ENCODE data around the gene ITGA11. TPM values are rescaled to one million over a fixed set of nuclear protein-coding genes. Genes with fewer than 3 reads are reported as not detected.

The ITGA11 gene
- total and polyA plus RNA-seq, 2 experiments from 2014 or later: 0.03 to 0.40 TPM

DNA sequence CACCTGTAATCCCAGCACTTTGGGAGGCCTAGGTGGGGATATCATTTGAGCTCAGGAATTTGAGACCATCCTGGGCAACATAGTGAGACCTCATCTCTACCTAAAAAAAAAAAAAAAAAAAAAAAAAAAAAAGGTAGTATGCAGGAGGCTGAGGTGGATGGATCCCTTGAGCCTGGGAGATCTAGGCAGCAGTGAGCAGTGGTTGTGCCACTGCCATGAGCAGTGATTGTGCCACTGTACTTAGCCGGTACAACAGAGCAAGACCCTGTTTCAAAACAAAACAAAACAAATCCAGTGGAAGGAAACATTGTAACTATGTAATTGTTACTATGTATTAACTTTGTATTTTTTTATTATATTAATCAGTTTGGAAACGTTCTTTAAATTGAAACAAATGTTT lies 148.6 kb downstream of the ITGA11 start:
- ATAC-seq (no peak), DNase-seq (ENCODE audit: low spot score) (no peak)
- Histone ChIP-seq H3K36me3 (ENCODE audit: insufficient read depth) (peaks cover 5% of the 10 kb centered on the region; the same call in 1 of the 2 replicates), H3K9me2 (ENCODE audit: insufficient read depth) (no peaks in the 10 kb centered on the region), H2AFZ (no peak overlapping the region), H3F3A (replicated peaks; ENCODE audit: low read depth) (peaks cover 4% of the 10 kb centered on the region; the same call in 1 of the 2 replicates), H3K4me2 (no peak overlapping the region), H3K27ac (ENCODE audit: low read depth) (no peak overlapping the region), H4K20me1 (replicated peaks; ENCODE audit: insufficient read depth) (peaks cover 47% of the 10 kb centered on the region), H3K79me2 (replicated peaks; ENCODE audit: insufficient read depth) (peaks cover 100% of the 10 kb centered on the region), H3K27me3 (ENCODE audit: insufficient read depth) (no peaks in the 10 kb centered on the region), H3K4me3 (no peak overlapping the region), H3K4me1 (ENCODE audit: insufficient read depth) (peaks cover 75% of the 10 kb centered on the region)
- H3K9me3 Mint-ChIP-seq: peaks cover 10% of the 10 kb centered on the region; the same call in 2 of the 3 replicates
- TF ChIP-seq REST (IDR thresholded peaks at IDR 0.05; ENCODE audit: unreplicated experiment) (no peak), POLR2AphosphoS5 (IDR thresholded peaks at IDR 0.05; ENCODE audit: low read depth) (no peak), NANOG (IDR thresholded peaks at IDR 0.05; ENCODE audit: borderline replicate concordance) (no peak)
- H3K27ac Mint-ChIP-seq: no peak overlapping the region
- peaks cover 65% of the 10 kb centered on the region for H3K4me1 Mint-ChIP-seq
- peaks cover 6% of the 10 kb centered on the region for H3K27me3 Mint-ChIP-seq (ENCODE audit: insufficient read depth, low read depth, poor library complexity)
- H3K36me3 Mint-ChIP-seq (ENCODE audit: low read depth): peaks cover 31% of the 10 kb centered on the region
- no peak overlapping the region for H3K4me3 Mint-ChIP-seq

DNA sequence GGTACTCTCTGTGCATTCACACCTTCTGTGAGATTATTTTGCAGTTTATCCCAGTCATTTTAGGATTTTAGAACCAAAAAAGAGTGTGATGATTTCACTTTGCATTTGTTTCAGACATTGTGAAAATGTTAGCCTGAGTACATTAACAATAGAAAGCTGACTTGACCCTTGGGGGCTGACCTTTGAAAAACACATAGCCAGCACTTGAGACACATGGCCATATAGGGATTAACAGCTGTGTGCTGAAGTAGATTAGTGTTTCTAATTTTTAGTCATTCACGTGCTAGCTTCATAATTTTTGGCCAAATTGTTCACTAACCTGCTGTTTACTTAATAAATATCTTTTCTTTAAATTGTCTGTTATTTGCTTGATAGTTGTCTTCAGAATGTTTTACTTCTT lies 151.0 kb downstream of the ITGA11 start:
- Histone ChIP-seq H3K27ac (ENCODE audit: low read depth) (no peak overlapping the region), H3K4me2 (peak overlapping the region; percentile 95), H3K4me3 (peak overlapping the region; percentile 95), H3K36me3 (ENCODE audit: insufficient read depth) (peaks cover 5% of the 10 kb centered on the region; the same call in 1 of the 2 replicates), H3K79me2 (replicated peaks; ENCODE audit: insufficient read depth) (peaks cover 78% of the 10 kb centered on the region), H4K20me1 (replicated peaks; ENCODE audit: insufficient read depth) (peaks cover 38% of the 10 kb centered on the region), H3K4me1 (ENCODE audit: insufficient read depth) (peaks cover 59% of the 10 kb centered on the region), H3F3A (replicated peaks; ENCODE audit: low read depth) (peaks cover 18% of the 10 kb centered on the region; the same call in 1 of the 2 replicates), H3K9me2 (ENCODE audit: insufficient read depth) (no peaks in the 10 kb centered on the region), H2AFZ (no peak overlapping the region), H3K27me3 (ENCODE audit: insufficient read depth) (no peaks in the 10 kb centered on the region)
- Mint-ChIP-seq H3K27ac (no peak overlapping the region), H3K4me1 (peaks cover 61% of the 10 kb centered on the region), H3K9me3 (peaks cover 10% of the 10 kb centered on the region; the same call in 2 of the 3 replicates), H3K36me3 (ENCODE audit: low read depth) (peaks cover 26% of the 10 kb centered on the region), H3K4me3 (peak overlapping the region; percentile 98), H3K27me3 (ENCODE audit: insufficient read depth, low read depth, poor library complexity) (peaks cover 6% of the 10 kb centered on the region)
- no peak for ATAC-seq
- no peak for DNase-seq (ENCODE audit: low spot score)
- TF ChIP-seq JUNB (IDR thresholded peaks at IDR 0.05; ENCODE audit: unreplicated experiment) (no peak), CREB1 (CRISPR knock-in tag; IDR thresholded peaks at IDR 0.05; ENCODE audit: low read depth) (no peak), ZNF114 (CRISPR knock-in tag; IDR thresholded peaks at IDR 0.05) (no peak), ZNF331 (CRISPR knock-in tag; IDR thresholded peaks at IDR 0.05; ENCODE audit: low read depth) (no peak), CTCF (conservative IDR thresholded peaks at IDR 0.05; ENCODE audit: low read depth in 2 of 2) (no peak), STAT1 (IDR thresholded peaks at IDR 0.05; ENCODE audit: unreplicated experiment) (no peak), EZH2phosphoT487 (IDR thresholded peaks at IDR 0.05; ENCODE audit: unreplicated experiment) (no peak), POLR2AphosphoS5 (IDR thresholded peaks at IDR 0.05; ENCODE audit: low read depth) (no peak), EZH2 (IDR thresholded peaks at IDR 0.05; ENCODE audit: low read depth, unreplicated experiment) (no peak)
- TF ChIP-seq, protein P1, sequence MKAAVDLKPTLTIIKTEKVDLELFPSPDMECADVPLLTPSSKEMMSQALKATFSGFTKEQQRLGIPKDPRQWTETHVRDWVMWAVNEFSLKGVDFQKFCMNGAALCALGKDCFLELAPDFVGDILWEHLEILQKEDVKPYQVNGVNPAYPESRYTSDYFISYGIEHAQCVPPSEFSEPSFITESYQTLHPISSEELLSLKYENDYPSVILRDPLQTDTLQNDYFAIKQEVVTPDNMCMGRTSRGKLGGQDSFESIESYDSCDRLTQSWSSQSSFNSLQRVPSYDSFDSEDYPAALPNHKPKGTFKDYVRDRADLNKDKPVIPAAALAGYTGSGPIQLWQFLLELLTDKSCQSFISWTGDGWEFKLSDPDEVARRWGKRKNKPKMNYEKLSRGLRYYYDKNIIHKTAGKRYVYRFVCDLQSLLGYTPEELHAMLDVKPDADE (IDR thresholded peaks at IDR 0.05): no peak

Data from GM23338 (cell line).